ENCODE results near the gene SAE1.
"Not testable (repeated sequence)": the region's sequence is repeated elsewhere in the genome, so short reads cannot be mapped to it uniquely, and the experiment has no call there.

SAE1 gene

DNA sequence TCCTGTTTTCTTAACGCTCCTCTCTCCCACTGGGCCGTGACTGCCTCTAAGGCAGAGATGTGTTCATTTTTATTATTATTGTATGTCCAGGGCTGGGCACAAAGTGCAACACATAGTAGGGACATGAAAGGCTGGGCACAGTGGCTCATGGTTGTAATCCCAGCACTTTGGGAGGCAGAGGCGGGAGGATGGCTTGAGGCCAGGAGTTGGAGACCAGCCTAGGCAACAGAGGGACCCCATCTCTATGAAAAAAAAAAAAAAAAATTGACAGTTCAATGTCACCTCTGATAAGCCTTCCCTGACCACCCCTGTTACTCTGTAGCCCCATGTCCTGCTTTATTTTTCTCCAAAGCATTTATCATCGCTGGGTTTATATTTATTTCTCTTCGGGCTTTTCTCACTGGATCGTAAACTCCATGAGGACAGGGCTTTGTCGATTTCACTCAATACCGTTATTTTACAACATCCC is 481 bp upstream of the SAE1 start:
- no peak for DNase-seq (ENCODE audit: low spot score)

DNA sequence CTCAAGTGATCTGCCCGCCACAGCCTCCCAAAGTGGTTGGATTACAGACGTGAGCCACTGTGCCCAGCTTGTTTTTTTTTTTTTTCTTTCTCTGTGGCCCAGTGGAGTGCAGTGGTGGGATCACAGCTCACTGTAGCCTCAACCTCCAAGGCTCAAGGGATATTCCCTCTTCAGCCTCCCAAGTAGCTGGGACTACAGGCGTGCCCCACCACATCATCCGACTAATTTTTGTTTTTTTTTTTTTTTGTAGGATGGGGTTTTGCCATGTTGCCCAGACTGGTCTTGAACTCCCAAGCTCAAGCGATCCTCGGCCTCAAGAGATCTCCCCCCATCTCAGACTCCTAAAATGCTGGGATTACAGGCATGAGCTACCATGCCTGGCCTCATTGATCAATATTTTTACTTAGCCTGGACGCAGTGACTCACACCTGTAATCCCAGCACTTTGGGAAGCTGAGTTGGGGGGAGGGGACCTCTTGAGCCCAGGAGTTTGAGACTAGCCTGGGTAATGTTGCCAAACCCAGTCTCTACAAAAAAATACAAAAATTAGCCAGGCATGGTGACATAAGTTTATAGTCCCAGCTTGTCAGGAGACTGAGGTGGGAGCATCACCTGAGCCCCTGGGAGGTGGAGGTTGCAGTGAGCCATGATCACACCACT is 1.7 kb downstream of the SAE1 start:
- DNase-seq (ENCODE audit: low spot score): no peak

DNA sequence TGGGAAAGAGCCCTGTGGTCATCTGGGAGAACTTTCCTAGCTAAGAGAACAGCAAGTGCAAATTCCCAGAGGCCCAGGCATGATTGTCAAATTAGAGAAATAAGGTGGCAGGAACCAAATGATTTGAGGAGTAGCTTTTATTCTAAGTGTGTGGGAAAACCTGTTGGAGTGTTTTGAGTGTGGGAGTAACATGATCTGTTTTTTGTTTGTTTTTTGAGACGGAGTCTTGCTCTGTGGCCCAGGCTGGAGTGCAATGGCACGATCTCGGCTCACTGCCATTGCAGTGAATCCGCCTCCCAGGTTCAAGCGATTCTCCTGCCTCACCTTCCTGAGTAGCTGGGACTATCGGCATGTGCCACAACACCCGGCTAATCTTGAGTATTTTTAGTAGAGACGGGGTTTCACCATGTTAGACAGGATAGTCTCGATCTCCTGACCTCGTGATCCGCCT is 2.4 kb downstream of the SAE1 start:
- no peak for DNase-seq (ENCODE audit: low spot score)

DNA sequence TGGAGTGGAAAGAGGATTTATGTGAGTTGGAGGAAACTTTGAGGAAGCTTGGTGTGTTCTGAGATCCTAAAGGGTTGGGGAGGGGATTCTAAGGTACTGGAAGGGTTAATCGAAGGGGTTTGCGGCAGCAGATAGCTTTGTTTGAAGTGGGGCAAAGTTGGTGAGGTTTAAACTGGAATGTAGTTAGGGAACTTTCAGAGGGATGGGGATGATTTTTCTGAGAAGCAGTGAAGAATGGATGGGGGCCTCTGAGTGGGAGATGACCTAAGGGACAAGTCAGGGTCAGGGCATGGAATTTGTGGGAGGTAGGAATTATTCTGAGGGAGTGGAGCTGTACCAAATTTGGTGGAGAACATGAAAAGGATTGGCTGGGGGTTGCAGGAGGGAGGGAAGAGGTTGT is 3.9 kb downstream of the SAE1 start:
- DNase-seq (ENCODE audit: low spot score): no peak

DNA sequence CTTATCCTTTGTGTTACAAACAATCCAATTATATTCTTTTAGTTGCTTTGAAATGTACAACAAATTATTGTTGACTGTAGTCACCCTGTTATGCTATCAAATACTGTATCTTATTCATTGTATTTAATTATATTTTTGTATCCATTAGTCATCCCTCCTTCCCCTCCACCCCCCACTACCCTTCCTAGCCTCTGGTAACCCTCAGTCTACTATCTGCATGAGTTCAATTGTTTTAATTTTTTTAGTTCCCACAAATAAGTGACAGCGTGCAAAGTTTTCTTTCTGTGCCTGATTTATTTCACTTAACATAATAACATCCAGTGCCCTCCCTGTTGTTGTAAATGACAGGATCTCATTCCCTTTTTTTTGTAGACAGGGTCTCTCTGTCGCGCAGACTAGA is 4.5 kb downstream of the SAE1 start:
- DNase-seq (ENCODE audit: low spot score): no peak

DNA sequence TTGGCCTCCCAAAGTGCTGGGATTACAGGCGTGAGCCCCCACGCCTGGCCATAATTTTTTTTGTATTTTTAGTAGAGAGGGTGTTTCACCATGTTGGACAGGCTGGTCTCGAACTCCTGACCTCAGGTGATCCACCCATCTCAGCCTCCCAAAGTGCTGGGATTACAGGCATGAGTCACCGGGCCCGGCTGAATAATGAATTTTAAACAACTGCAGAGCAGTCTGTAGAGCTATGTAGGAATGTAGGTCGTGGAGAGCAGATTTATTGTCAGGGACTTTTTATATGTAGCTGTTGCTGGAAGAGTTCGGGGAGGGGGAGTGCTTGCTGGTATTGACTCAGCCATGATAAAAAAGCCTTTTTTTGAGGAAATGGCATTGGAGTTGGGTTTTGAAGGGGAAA is 10.6 kb downstream of the SAE1 start:
- not testable (repeated sequence) for DNase-seq (ENCODE audit: low spot score)

DNA sequence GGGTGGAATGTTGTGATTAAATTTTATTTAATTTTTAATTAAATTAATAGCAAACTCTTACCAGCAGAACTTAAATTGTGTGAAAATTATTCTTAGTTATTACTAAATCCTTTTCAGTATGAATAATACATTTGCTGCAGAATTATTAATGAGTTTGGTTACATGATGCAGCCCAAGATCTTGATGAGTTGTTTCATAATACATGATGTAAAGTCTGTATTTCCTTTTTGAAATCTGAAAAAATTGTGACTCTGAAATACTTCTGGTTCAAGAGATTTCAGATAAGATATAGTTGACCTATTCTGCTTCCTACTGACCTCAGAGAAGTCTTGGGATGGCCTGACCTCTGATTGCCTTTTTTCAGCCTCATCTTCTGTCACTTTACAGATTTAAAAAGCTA is 11.1 kb downstream of the SAE1 start:
- no peak for DNase-seq (ENCODE audit: low spot score)

DNA sequence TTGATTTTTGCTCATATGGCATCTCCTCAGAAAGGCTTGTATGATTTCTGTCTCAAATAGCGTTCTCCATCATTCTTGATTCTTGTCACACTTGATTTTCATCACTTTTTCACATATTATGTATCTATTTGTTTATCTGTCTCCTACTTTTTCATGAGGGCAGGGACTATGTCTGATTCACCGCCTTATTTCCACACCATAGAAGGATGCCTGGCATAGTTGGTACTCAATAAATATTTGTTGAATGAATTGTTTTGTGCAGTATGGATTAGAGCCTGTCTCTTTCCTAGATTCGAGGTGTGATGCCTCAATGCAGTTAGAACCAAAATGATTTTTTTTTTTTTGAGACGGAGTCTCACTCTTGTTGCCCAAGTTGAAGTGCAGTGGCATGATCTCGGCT is 12.1 kb downstream of the SAE1 start:
- no peak for DNase-seq (ENCODE audit: low spot score)

DNA sequence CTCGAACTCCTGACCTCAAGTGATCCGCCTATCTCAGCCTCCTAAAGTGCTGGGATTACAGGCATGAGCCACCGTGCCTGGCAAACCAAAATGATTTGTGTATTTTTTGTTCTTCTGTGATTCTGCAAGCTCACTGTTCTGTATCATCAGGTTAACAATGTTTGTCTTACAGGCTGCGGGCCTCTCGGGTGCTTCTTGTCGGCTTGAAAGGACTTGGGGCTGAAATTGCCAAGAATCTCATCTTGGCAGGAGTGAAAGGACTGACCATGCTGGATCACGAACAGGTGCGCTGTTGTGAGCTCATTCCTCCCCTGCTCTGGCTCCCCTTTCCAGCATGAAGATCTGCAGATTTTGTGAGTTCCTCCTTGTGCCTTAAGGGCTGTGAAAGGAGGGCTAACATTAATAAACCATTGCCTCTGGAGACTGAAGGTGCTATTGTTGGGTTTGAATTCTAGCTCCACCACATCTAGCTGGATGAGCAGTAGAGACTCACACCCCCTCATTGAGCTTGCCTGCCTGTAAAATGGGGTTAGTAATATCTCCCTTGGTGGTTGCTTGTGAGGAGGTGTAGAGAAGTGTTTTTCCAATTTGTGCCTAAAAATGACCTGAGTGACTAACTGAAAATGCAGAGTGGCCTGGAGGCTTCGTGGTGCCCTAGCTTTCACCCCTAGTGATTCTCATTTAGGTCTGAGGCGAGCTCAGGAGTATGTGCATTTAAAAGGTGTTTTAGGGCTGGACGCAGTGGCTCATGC is 12.9 kb downstream of the SAE1 start:
- no peak for DNase-seq (ENCODE audit: low spot score)

DNA sequence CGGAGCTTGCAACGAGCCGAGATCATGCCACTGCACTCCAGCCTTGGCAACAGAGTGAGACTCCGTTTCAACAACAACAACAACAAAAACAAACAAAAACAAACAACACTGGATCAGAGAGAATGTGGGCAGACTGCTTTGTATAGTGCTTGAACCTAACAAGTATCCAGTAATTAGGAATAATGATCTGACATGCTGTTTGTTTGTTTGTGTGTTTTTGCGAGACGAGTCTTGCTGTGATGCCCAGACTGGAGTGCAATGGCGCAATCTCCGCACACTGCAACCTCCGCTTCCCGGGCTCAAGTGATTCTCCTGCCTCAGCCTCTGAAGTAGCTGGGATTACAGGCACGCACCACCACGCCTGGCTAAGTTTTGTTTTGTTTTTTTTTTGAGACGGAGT is 14.0 kb downstream of the SAE1 start:
- DNase-seq (ENCODE audit: low spot score): no peak

DNA sequence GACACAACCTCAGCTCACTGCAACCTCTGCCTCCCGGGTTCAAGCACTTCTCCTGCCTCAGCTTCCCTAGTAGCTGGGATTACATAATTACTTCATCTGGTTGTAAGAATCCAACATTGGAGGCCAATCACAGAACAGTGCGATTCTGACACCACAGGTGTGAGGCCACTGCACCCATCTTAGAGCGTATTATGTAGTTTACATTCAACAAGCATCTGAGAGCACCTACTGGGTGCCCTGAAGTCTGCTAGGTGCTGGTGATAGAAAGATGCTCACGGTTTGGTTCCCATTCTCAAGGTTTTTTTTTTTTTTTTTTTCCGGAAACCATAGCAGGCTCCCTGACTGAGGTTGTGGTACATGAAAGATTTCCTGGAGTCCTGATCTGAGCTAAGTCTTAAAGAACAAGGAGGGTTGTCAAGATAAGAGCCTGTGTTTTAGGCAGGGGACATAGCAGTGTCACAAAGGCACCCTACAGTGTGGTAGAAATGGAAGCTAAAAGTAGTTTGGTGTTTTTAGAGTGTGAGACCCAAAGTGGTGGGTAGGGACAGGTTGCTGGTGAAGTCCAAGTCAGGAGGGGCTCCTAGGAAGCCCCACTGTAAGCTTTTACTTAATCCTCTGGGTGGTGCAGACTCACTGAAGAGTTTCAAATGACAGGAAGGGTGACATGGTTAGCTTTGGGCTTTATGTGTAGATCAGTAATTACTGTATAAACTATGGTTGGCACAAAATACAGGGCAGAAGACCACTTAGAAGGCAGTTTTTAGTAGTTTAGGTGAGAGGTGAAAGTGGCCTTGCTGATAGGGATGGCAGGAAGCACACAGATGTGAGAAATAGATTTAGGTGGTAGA is 15.2 kb downstream of the SAE1 start:
- no peak for DNase-seq (ENCODE audit: low spot score)

DNA sequence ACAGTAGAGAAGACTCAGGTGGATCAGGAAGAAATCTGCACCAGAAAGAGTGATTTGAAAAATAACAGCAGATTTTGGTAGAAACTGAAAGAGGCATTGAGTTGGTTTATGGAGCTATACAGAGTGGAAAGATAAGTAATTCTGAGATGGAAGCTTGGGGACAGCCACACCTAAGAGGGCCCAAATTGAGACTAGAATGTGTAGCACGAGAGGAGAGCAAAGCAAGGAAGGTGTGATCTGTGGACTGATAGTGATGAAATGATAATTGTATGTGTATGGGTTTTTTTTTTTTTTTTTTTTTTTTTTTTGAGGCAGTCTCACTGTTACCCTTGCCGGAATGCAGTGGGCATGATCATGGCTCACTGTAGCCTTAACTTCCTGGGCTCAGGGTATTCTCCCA is 16.3 kb downstream of the SAE1 start:
- DNase-seq (ENCODE audit: low spot score): no peak

DNA sequence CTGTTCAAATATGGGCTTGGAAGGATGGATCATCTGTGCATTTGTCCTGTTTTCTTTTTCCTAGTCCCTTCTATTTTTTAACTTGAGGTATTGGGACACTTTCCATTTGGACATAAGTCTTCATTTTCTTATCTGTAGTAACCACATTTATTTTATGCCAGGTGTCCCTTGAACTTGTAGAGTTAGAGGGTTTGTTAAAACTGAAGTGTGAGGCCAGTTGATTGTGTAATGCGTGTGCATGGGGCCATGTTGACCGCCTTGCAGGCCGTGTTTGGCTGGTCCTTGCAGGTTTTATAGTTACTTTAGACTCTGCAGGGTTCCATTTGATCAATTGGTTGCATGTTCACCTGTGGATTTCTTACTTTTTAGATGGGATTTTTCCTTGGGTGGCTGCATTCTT is 21.0 kb downstream of the SAE1 start:
- no peak for DNase-seq (ENCODE audit: low spot score)

DNA sequence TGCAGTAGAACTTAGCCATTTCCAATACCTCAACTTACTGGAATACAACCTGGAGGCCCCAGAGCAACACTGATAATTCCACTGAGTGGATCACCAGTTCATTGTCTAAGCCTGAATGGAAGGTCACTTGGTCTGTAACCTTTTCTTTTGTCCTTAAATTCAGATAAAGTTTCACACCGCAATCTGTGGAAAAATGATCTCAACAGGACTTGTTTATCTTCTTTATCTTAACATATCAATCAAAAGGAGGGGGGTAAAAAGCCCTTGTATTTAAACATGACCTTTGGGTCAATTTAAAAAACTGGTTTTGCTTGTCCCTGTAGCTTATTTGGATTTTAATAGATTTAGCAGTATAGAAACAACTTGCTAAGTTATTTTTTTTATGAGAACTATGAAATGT is 21.6 kb downstream of the SAE1 start:
- no peak for DNase-seq (ENCODE audit: low spot score)

DNA sequence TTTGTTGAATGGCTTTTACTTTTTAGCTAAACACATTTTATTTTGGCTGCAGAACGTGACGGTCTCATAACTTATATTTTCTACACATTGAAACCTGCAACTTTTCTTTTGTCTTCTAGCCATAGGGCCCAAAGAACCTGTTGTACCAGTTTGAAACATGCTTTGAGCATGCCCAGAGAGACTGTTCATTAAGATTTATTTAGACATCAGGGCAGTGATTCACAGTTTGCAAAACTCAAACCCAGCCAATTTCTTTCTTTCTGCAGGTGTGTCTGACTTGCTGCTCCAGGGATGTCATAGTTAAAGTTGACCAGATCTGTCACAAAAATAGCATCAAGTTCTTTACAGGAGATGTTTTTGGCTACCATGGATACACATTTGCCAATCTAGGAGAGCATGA is 22.0 kb downstream of the SAE1 start:
- DNase-seq (ENCODE audit: low spot score): no peak

DNA sequence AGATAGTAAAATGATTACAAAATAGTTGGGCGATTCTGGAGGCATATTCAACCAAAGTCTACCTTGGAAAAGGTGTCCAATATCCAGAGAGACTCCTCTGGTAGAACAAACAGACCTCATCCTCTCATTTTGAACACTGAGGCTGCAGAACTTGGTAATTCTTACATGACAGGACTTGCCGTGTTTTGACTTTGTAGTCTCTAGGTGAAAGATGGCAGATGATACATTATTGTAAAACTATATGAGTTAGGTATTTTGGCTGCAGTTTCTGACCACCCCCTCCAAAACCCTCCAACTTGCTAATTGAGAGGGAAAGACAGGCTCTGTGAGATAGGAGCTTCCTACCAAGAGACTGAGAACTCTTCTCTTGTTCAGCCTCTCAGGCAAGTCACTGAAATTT is 22.6 kb downstream of the SAE1 start:
- DNase-seq (ENCODE audit: low spot score): no peak

DNA sequence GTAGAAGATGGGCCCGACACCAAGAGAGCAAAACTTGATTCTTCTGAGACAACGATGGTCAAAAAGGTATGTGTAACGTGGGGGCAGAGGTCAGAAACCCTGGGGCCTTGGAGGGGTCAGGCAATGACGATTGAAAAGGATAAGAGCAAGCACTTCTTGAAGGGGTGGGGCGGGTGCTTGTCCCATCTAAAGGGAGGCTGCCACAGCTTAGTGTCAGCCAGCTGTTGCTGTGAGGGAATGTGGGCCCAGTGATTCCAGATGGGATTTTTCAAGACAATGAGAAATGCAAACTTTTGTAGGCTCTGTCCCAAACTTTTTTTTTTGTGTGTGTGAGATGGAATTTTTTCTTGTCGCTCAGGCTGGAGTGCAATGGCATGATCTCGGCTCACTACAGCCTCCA is 24.5 kb downstream of the SAE1 start:
- no peak for DNase-seq (ENCODE audit: low spot score)

DNA sequence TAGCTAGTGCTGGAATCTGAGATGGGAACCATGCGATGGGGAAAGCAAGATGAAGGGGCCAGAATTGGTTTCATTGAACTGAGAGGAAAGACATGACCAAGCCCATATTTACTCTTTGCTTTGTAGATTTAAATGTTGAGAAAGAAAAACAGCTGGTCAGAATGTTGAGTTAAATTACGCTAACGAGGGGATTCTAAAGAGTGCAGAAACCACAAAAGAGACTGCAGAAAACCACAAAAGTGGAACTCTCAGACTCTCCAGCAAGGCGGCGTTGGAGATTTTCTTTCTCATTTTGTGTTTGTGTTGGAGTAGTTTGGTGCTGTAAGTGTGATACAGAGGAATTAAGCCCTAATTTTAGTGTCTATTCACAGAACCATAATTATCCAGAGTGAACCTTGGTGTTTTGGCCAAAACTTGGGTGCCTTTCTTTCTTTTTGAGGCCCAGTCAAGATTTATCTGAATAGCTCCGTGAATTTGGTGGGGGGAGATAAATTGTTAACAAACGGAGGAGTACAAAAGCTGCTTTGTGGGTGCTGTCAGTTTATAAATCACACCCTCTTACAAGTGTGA is 26.3 kb downstream of the SAE1 start:
- no peak for DNase-seq (ENCODE audit: low spot score)

DNA sequence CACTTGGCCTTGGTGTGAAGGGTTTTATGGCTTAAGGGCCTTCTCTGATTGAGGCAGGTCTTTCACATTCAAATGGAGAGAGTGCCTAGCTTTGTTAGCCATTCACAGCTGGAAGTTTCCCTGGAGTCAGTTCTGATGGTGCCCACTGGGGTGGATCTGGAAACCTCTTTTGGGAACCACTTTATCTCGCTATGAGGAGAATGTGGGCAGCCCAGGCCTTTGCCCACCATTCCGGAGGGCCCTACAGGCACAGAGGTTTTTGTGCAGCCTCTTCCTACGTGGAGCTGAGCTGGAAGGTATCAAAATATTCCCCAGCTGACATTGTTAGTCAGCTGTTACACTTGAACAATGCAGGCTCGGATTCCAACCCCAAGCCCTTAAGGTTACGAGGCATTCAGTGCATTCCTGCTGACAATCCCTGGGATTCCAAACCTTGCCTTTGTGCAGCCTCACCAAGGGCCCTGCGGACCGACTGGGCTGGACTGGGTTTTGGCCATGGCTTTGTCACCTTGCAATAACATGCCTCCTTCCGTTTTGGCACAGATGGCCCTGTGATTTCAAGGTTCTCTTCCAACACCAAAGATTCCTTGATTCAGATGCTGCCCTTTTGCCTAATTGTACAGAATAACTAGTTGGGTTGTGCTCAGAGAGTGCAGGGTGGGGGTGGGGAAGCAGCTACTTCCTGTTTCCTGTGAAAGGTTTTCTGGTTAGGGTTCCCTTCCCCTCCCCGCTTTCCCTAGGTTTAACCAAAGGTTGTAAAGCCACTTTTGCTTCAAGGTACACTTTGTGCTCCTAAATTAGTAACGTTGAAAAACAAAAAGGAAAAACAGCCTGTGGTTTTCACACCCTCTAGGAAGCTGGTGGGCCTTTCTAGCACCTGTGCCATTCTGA is 27.0 kb downstream of the SAE1 start:
- DNase-seq (ENCODE audit: low spot score): peak; percentile 55

DNA sequence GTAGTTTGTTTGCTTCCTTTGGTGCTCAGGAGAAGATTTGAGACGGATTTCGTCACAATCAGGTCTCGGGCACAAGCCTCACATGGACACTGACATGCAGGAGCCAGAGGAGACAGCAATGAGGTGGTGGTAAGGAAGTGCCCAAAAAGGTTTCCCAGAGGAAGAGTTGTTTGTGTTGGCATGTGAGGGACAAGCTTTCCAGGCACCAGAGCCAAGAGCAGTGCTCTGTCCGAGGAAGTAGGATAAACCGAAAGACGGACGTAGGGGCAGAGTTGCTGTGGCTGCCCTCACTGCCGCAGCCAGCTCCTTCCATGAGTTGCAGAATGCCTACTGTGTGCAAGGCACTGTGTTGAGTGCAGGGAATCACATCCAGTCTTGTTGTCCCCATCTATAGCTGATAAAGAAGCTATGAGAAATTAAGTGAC is 27.7 kb downstream of the SAE1 start:
- DNase-seq (ENCODE audit: low spot score): no peak

DNA sequence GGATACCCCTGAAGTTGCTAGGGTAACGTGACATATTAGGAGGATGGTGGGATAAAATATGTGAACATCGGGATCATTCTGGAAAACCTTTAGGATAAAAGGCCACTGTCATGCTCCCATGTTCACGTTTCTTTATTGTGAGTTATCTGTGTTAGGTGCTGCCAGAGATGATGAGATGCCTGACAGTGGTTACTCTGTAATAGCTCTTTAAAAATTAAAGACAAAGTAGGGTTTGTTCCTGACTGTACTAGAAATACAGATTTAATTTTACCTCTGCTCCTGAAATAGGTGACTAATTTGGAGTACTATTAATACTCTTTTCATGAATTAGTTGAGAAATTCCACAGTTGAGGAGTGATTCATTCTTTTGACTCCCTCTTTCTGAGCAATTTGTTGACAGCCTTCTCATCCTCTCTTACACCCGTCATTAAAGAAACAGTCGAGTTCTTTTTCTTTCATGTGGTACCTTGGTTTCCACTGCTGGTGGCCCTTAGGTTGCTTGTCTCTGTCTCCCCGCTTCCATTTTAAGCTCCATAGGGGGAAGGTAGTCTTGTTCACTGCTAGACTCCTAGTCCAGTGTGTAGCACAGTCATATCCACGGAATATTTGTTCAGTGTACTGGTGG is 28.4 kb downstream of the SAE1 start:
- DNase-seq (ENCODE audit: low spot score): no peak
